Trophoblast cell (in vitro differentiated cells and primary cell): ENCODE measurements around the gene OR10AD1.

Experiments used
- DNase-seq, 2 donors: peaks; one replicate each; pipeline ENCODE4 v3.0.0-alpha.2; 2016
- H2AFZ ChIP-seq: 2 replicates; pipeline ENCODE4 v1.6.1; 2013; ENCODE audit warnings: low read length, moderate library complexity, mild to moderate bottlenecking; ENCODE audit not compliant: insufficient read depth, poor library complexity
- H2AK5ac ChIP-seq: 2 replicates; pipeline ENCODE4 v1.6.1; 2013; ENCODE audit warnings: mild to moderate bottlenecking, low read length
- H2BK120ac ChIP-seq: 2 replicates; pipeline ENCODE4 v1.6.1; 2013; ENCODE audit warnings: low read length, mild to moderate bottlenecking, moderate library complexity; ENCODE audit not compliant: insufficient read depth, poor library complexity
- H2BK12ac ChIP-seq: 2 replicates; pipeline ENCODE4 v1.6.1; 2013; ENCODE audit warnings: mild to moderate bottlenecking, low read length, moderate library complexity
- H2BK5ac ChIP-seq: 2 replicates; pipeline ENCODE4 v1.6.1; 2013; ENCODE audit warnings: low read length, low read depth, moderate library complexity, mild to moderate bottlenecking; ENCODE audit not compliant: poor library complexity
- H3K14ac ChIP-seq: 2 replicates; pipeline ENCODE4 v1.6.1; 2013; ENCODE audit warnings: mild to moderate bottlenecking, low read length
- H3K18ac ChIP-seq: 2 replicates; pipeline ENCODE4 v1.6.1; 2013; ENCODE audit warnings: mild to moderate bottlenecking, low read length
- H3K23ac ChIP-seq: 2 replicates; pipeline ENCODE4 v1.6.1; 2013; ENCODE audit warnings: low read length
- H3K27ac ChIP-seq: 2 replicates; pipeline ENCODE4 v1.5.1; 2013; ENCODE audit warnings: low read depth, mild to moderate bottlenecking, inconsistent platforms, low read length, moderate library complexity
- H3K27me3 ChIP-seq: 2 replicates; pipeline ENCODE4 v1.6.1; 2013; ENCODE audit warnings: inconsistent platforms, mild to moderate bottlenecking, low read length, moderate library complexity; ENCODE audit not compliant: insufficient read depth
- H3K36me3 ChIP-seq, 2 experiments: 1 replicate in 1 of 2; 2 replicates in 1 of 2; pipeline ENCODE4 v1.6.1; 2013; ENCODE audit warnings: low read length in 2 of 2, mild to moderate bottlenecking in 2 of 2, moderate library complexity in 1 of 2; ENCODE audit not compliant: insufficient read depth in 2 of 2, control insufficient read depth in 1 of 2
- H3K4ac ChIP-seq: 2 replicates; pipeline ENCODE4 v1.6.1; 2013; ENCODE audit warnings: low read depth, mild to moderate bottlenecking, low read length, moderate library complexity
- H3K4me1 ChIP-seq, 2 experiments: 1 replicate in 1 of 2; 2 replicates in 1 of 2; pipeline ENCODE4 v1.6.1; 2013; ENCODE audit warnings: low read length in 2 of 2, mild to moderate bottlenecking in 2 of 2, moderate library complexity in 1 of 2; ENCODE audit not compliant: insufficient read depth in 2 of 2, control insufficient read depth in 1 of 2
- H3K4me2 ChIP-seq: 2 replicates; pipeline ENCODE4 v1.6.1; 2013; ENCODE audit warnings: inconsistent platforms, mild to moderate bottlenecking, low read length, moderate library complexity
- H3K4me3 ChIP-seq: 2 replicates; pipeline ENCODE4 v1.5.1; 2013; ENCODE audit warnings: mild to moderate bottlenecking, low read depth, low read length, inconsistent platforms
- H3K79me1 ChIP-seq: one replicate; pipeline ENCODE4 v1.6.1; 2013; ENCODE audit warnings: low read length
- H3K79me2 ChIP-seq: 2 replicates; pipeline ENCODE4 v1.6.1; 2013; ENCODE audit warnings: low read length, mild to moderate bottlenecking; ENCODE audit not compliant: control insufficient read depth, insufficient read depth, poor library complexity
- H3K9ac ChIP-seq: 2 replicates; pipeline ENCODE4 v1.6.1; 2013; ENCODE audit warnings: mild to moderate bottlenecking, low read length
- H3K9me3 ChIP-seq: 2 replicates; pipeline ENCODE4 v1.6.1; 2013; ENCODE audit warnings: low read depth, mild to moderate bottlenecking, control low read depth, inconsistent platforms, low read length; ENCODE audit not compliant: insufficient read depth
- H4K12ac ChIP-seq: 2 replicates; pipeline ENCODE4 v1.6.1; 2013; ENCODE audit warnings: low read depth, mild to moderate bottlenecking, low read length, moderate library complexity
- H4K8ac ChIP-seq: 2 replicates; pipeline ENCODE4 v1.6.1; 2013; ENCODE audit warnings: low read depth, mild to moderate bottlenecking, low read length, moderate library complexity
- H4K91ac ChIP-seq: one replicate; pipeline ENCODE4 v1.6.1; 2013; ENCODE audit warnings: low read depth, mild to moderate bottlenecking, low read length, moderate library complexity
- WGBS: extraction: QIAGEN DNeasy Blood & Tissue Kit; methylation state at CpG from one replicate; pipeline ENCODE4 v1.1.7; 2013; ENCODE audit warnings: missing lambda C conversion rate; ENCODE audit not compliant: insufficient read length, insufficient coverage; ENCODE audit errors: extremely low coverage; 5-methylcytosine and 5-hydroxymethylcytosine counted together

The OR10AD1 gene

GRCh38 chr12:48198672-48198971 is 4.5 kb downstream of the OR10AD1 start:
- peak overlapping the region; percentile 20 for H4K12ac ChIP-seq
- H3K4me3 ChIP-seq, result peak overlapping the region; percentile 76
- H3K4me1 ChIP-seq, result peaks cover 2 to 3% of the 10 kb centered on the region in 2 experiments
- no peak overlapping the region for H3K23ac ChIP-seq
- H3K4me2 ChIP-seq, result peak overlapping the region; percentile 90
- no peak overlapping the region for H2AK5ac ChIP-seq
- peaks cover 10% of the 10 kb centered on the region for H3K79me1 ChIP-seq
- H3K4ac ChIP-seq, result peak overlapping the region; percentile 14
- peak overlapping the region; percentile 73 for H3K18ac ChIP-seq
- peaks cover 0 to 5% of the 10 kb centered on the region in 2 experiments for H3K36me3 ChIP-seq
- no peaks in the 10 kb centered on the region for H3K27me3 ChIP-seq
- H2AFZ ChIP-seq, result peak overlapping the region; percentile 34
- no CpG with 5 or more reads among the region's 26 CpGs for WGBS
- DNase-seq, result peak in 1 of 2 donors; percentile 36
- H2BK12ac ChIP-seq, result peak overlapping the region; percentile 47
- H3K14ac ChIP-seq, result peak overlapping the region; percentile 3
- H2BK120ac ChIP-seq, result peak overlapping the region; percentile 57
- peak overlapping the region; percentile 19 for H3K27ac ChIP-seq
- peak overlapping the region; percentile 87 for H4K91ac ChIP-seq
- peaks cover 3% of the 10 kb centered on the region for H3K9me3 ChIP-seq
- H3K79me2 ChIP-seq, result peaks cover 3% of the 10 kb centered on the region
- H4K8ac ChIP-seq, result peak overlapping the region; percentile 70
- H3K9ac ChIP-seq, result peak overlapping the region; percentile 83
- H2BK5ac ChIP-seq, result peak overlapping the region; percentile 28

- peak overlapping the region; percentile 57 for H2BK120ac ChIP-seq
Measured at GRCh38 chr12:48197971-48198671, 5.0 kb downstream of the OR10AD1 start.

GRCh38 chr12:48197549-48197970 is 5.5 kb downstream of the OR10AD1 start:
- Histone ChIP-seq H3K27me3 (no peaks in the 10 kb centered on the region), H4K12ac (no peak overlapping the region), H4K91ac (peak overlapping the region; percentile 42), H3K4me3 (peak overlapping the region; percentile 76), H3K36me3 (peaks cover 0 to 1% of the 10 kb centered on the region in 2 experiments), H3K79me1 (peaks cover 10% of the 10 kb centered on the region), H3K4ac (no peak overlapping the region), H2BK120ac (peak overlapping the region; percentile 4), H3K23ac (no peak overlapping the region), H2AK5ac (no peak overlapping the region), H3K4me1 (peaks cover 3% of the 10 kb centered on the region in 2 experiments), H3K4me2 (peak overlapping the region; percentile 90), H2BK12ac (peak overlapping the region; percentile 74), H2AFZ (peak overlapping the region; percentile 98), H3K27ac (no peak overlapping the region), H2BK5ac (peak overlapping the region; percentile 26), H4K8ac (peak overlapping the region; percentile 70), H3K9me3 (peaks cover 3% of the 10 kb centered on the region), H3K18ac (peak overlapping the region; percentile 49), H3K9ac (no peak overlapping the region), H3K14ac (peak overlapping the region; percentile 45), H3K79me2 (peaks cover 3% of the 10 kb centered on the region)
- DNase-seq, result peak in 1 of 2 donors; percentile 31
- no CpG with 5 or more reads among the region's 10 CpGs for WGBS

More at GRCh38 chr12:48197971-48198671, 5.0 kb downstream of the OR10AD1 start:
- Histone ChIP-seq H3K4me2 (peak overlapping the region; percentile 90), H2BK12ac (peak overlapping the region; percentile 47), H2AFZ (peak overlapping the region; percentile 98), H3K79me2 (peaks cover 3% of the 10 kb centered on the region), H3K4ac (peak overlapping the region; percentile 14), H3K4me3 (peak overlapping the region; percentile 76), H4K8ac (peak overlapping the region; percentile 70), H2BK5ac (peak overlapping the region; percentile 28), H3K4me1 (peaks cover 3% of the 10 kb centered on the region in 2 experiments), H4K91ac (peak overlapping the region; percentile 87), H3K27ac (peak overlapping the region; percentile 19), H3K18ac (peak overlapping the region; percentile 73), H3K79me1 (peaks cover 10% of the 10 kb centered on the region), H3K36me3 (peaks cover 0 to 5% of the 10 kb centered on the region in 2 experiments), H4K12ac (peak overlapping the region; percentile 31), H3K9me3 (peaks cover 3% of the 10 kb centered on the region), H3K23ac (no peak overlapping the region), H2AK5ac (no peak overlapping the region), H3K9ac (peak overlapping the region; percentile 83), H3K14ac (peak overlapping the region; percentile 45), H3K27me3 (no peaks in the 10 kb centered on the region)
- WGBS, result no CpG with 5 or more reads among the region's 39 CpGs
- DNase-seq, result peak; percentile 92 to 97

GRCh38 chr12:48194799-48195201 is 8.3 kb downstream of the OR10AD1 start:
- Histone ChIP-seq H3K79me1 (peaks cover 10% of the 10 kb centered on the region), H3K9me3 (no peaks in the 10 kb centered on the region), H3K4me3 (no peak overlapping the region), H3K27me3 (no peaks in the 10 kb centered on the region), H2AFZ (no peak overlapping the region), H3K9ac (no peak overlapping the region), H3K4me1 (peaks cover 3% of the 10 kb centered on the region in 2 experiments), H3K36me3 (no peaks in the 10 kb centered on the region), H4K8ac (no peak overlapping the region), H3K4ac (no peak overlapping the region), H4K91ac (no peak overlapping the region), H2BK12ac (no peak overlapping the region), H2BK5ac (no peak overlapping the region), H3K23ac (no peak overlapping the region), H3K18ac (no peak overlapping the region), H3K14ac (no peak overlapping the region), H3K4me2 (peak overlapping the region; percentile 7), H2AK5ac (no peak overlapping the region), H2BK120ac (no peak overlapping the region), H3K27ac (no peak overlapping the region), H3K79me2 (peaks cover 3% of the 10 kb centered on the region), H4K12ac (no peak overlapping the region)
- no CpG with 5 or more reads among the region's 1 CpG for WGBS
- DNase-seq, result peak in 1 of 2 donors; percentile 56
